Esophagus muscularis mucosa (tissue), 3 donors: ENCODE results near the gene MBP.

Source experiments
- POLR2A ChIP-seq: fragments of 450-650 bp; IDR thresholded peaks from one replicate; pipeline ENCODE4 v1.6.1; 2017; ENCODE audit warnings: antibody characterized with exemption, moderate library complexity, mild to moderate bottlenecking, low read depth
- TF ChIP-seq, protein P1 (sequence below), 3 experiments: fragments of 200-600 bp in 2 of 3; fragments of 450-650 bp in 1 of 3; sonication (generic) in 2 of 3; IDR thresholded peaks; one replicate each; pipeline ENCODE4 v1.5.1; 2017 to 2019; ENCODE audit warnings: antibody characterized with exemption in 3 of 3, mild to moderate bottlenecking in 2 of 3, moderate library complexity in 1 of 3

DNA sequence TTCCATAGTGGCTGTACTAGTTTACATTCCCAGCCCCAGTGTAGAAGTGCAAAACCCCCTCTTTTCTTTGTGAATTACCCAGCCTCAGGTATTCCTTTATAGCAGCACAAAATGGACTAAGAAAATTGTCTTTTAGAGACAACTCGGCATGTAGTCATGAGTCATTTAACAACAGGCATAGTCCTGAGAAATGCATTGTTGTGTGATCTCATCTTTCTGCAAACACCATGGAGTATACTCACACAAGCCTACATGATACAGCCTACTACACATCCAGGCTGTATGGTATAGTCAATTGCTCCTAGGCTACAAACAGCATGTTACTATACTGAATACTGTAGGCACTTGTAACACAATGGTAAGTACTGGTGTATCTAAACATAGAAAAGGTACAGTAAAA is 44.4 kb upstream of the MBP start:
- TF ChIP-seq POLR2A: no peak
- TF ChIP-seq, protein P1, sequence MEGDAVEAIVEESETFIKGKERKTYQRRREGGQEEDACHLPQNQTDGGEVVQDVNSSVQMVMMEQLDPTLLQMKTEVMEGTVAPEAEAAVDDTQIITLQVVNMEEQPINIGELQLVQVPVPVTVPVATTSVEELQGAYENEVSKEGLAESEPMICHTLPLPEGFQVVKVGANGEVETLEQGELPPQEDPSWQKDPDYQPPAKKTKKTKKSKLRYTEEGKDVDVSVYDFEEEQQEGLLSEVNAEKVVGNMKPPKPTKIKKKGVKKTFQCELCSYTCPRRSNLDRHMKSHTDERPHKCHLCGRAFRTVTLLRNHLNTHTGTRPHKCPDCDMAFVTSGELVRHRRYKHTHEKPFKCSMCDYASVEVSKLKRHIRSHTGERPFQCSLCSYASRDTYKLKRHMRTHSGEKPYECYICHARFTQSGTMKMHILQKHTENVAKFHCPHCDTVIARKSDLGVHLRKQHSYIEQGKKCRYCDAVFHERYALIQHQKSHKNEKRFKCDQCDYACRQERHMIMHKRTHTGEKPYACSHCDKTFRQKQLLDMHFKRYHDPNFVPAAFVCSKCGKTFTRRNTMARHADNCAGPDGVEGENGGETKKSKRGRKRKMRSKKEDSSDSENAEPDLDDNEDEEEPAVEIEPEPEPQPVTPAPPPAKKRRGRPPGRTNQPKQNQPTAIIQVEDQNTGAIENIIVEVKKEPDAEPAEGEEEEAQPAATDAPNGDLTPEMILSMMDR (IDR thresholded peaks at IDR 0.05): no peak
